Measurements from ENCODE around the gene NIM1K. TPM values are rescaled to one million over a fixed set of nuclear protein-coding genes. Genes with fewer than 3 reads are reported as not detected.
"Not testable (repeated sequence)": the region's sequence is repeated elsewhere in the genome, so short reads cannot be mapped to it uniquely, and the experiment has no call there.

The NIM1K gene
- total RNA-seq, 1 donor = 1.9 TPM

DNA sequence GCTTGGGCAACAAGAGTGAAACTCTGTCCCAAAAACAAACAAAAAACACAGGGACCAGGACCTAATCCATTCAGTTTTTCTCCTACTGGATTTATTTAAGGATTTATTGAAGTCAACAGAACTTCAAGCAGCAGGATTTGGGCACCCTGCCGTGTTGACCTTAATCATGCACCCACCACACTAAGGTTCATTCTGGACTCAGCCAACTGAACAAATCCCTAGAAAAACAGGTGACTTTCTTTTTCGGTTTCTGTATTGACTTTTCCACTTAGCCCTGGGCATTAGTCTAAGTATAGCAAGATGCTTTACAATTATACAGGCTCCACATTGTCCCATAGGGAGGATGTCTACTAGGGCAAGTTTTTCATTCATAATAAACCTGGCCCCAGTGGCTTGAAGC, 41.3 kb upstream of the NIM1K start:
- no peak for TF ChIP-seq CTCF (IDR thresholded peaks at IDR 0.05; ENCODE audit: insufficient read depth, low read length)
- no peak for DNase-seq (ENCODE audit: low read depth)
- no peak overlapping the region for H3K4me3 ChIP-seq (ENCODE audit: low read depth, low read length)

DNA sequence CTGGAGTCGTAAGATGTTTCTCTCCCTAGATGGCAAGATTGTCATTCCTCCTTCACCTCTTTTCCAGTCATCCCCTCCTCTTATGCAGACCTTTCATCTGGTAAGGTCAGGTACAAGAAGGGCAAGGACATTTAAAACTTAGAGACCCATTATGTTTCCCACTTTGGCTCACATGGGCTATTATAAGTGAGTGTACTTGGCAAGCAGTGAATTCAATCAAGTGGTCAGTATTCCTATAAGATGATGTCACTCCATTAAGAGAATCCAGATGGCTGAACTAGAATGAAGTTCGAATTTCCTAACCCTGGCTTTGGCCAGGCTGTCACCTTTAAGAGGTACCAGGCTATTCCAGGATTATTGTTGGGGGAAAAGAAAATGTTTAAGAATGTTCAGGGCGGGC, 39.1 kb upstream of the NIM1K start:
- no peak overlapping the region for H3K4me3 ChIP-seq (ENCODE audit: low read depth, low read length)
- DNase-seq (ENCODE audit: low read depth) = peak; percentile 64
- TF ChIP-seq CTCF (IDR thresholded peaks at IDR 0.05; ENCODE audit: insufficient read depth, low read length) = no peak

- H3K4me3 ChIP-seq (ENCODE audit: low read depth, low read length) = no peak overlapping the region
- TF ChIP-seq CTCF (IDR thresholded peaks at IDR 0.05; ENCODE audit: insufficient read depth, low read length) = no peak
- DNase-seq (ENCODE audit: low read depth) = no peak
These were observed 37.6 kb upstream of the NIM1K start for GRCh38 chr5:43154469-43154868.

DNA sequence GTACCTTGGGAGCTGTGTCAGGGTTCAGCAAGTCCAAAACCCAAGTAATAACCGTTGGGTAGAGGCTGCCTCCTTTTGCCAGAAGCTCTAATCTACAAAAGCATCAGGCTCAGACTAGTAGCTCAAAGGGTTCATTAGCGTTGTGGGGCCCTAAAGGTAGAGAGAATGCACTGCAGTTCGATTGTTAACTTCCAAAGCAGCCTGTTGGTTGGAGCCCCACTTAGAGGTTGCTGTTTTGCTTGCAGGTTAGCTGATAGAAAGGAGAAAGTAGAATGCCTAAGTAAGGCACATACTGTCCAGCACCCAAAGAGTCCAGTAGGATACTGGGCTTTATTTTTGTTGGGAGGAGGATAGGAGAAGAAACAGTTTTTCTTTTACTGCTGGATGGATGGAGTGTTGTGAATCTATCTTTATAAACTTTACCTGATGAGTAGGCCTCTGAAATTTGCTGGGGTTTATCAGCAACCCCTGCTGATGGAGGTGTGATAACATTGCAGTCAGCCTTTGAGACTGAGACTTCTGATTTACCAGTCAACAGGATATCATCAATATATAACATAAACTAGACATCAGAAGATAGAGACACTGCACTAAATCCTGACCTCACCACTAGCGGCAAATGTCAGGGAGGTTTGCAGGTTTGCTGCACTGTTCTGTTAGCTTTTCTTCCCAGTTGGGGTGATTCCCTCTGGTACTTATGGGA, 36.5 kb upstream of the NIM1K start:
- TF ChIP-seq CTCF (IDR thresholded peaks at IDR 0.05; ENCODE audit: insufficient read depth, low read length) = no peak
- H3K4me3 ChIP-seq (ENCODE audit: low read depth, low read length) = no peak overlapping the region
- no peak for DNase-seq (ENCODE audit: low read depth)

DNA sequence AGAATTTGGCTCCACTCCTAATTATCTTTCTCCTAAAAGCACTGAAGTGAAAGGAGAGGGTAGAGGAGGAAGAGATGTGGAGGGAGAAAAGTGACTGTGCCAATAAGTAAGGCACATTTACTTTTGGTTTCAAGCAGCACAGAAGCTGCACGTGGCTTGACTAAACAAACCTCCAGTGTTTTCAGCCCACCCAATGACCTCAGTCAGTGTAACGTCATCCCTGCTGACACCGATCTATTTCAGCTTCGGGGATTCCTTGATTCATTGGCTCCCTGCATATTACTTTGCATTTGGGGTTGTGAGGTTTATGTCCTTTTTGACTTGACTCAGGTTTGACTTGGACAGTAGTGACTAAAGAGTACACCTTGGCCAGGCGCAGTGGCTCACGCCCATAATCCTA, 35.6 kb upstream of the NIM1K start:
- TF ChIP-seq CTCF (IDR thresholded peaks at IDR 0.05; ENCODE audit: insufficient read depth, low read length) = no peak
- peak; percentile 57 for DNase-seq (ENCODE audit: low read depth)

DNA sequence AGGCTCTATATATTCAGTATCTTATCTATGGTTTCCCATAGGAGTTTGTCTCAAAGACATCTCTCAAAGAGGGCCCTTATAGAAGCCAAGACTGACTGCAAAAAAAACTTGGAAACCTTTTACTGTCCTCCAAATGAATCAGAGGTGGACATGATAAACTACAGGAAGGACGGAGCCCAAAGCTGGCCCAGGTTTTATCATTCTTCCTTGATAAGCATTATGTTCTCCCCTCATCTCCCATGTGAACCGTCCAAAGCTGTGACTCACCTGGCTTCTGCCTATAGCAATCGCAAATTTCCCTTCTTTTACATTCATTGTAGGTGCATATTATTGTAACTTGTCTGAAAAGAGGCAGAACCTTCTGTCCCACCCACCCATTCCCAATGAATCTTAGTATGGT, 35.0 kb upstream of the NIM1K start:
- no peak for TF ChIP-seq CTCF (IDR thresholded peaks at IDR 0.05; ENCODE audit: insufficient read depth, low read length)
- no peak overlapping the region for H3K4me3 ChIP-seq (ENCODE audit: low read depth, low read length)
- DNase-seq (ENCODE audit: low read depth) = no peak

More for the DNA sequence above, 35.6 kb upstream of the NIM1K start:
- no peak overlapping the region for H3K4me3 ChIP-seq (ENCODE audit: low read depth, low read length)

DNA sequence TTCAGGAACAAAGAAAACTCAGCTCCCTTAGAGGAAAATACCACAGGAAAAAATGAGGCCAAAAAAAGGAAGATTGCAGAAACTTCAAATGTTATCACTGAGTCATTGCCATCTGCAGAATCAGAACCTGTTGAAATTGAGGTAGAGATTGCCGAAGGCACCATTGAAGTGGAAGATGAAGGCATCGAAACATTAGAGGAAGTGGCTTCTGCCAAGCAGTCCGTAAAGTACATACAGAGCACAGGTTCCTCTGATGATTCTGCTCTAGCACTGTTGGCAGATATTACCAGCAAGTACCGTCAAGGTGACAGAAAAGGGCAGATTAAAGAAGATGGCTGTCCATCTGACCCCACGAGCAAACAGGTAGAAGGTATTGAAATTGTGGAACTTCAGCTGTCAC, 30.8 kb upstream of the NIM1K start:
- no peak for TF ChIP-seq CTCF (IDR thresholded peaks at IDR 0.05; ENCODE audit: insufficient read depth, low read length)
- no peak for DNase-seq (ENCODE audit: low read depth)
- H3K4me3 ChIP-seq (ENCODE audit: low read depth, low read length) = no peak overlapping the region

DNA sequence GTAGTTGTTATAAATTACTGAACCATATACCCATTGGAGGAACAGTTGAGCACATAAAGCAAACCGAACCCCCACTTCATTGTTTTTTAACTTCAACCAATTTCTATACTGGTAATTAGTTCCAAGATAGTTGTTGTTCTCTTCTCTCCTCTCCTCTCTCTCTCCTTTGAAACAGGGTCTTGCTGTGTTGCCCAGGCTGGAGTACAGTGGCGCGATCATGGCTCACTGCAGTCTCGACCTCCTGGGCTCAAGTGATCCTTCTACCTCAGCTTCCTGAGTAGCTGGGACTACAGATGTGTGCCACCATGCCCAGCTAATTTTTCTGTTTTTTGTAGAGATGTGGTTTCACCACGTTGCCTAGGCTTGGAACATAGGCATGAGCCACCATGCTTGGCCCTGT, 27.2 kb upstream of the NIM1K start:
- H3K4me3 ChIP-seq (ENCODE audit: low read depth, low read length); DNase-seq (ENCODE audit: low read depth): not testable (repeated sequence)
